RCC 7860 (cell line): ENCODE measurements around the gene AHI1.

Source experiments
- DNase-seq: peaks from one replicate; pipeline ENCODE4 v3.0.0-alpha.2; 2015; ENCODE audit warnings: low spot score
- FAIRE-seq: peaks from 2 replicates; lab custom pipeline; 2012; peaks lifted over from hg19 to GRCh38; lab: Jason Lieb, UNC

AHI1 gene

DNA sequence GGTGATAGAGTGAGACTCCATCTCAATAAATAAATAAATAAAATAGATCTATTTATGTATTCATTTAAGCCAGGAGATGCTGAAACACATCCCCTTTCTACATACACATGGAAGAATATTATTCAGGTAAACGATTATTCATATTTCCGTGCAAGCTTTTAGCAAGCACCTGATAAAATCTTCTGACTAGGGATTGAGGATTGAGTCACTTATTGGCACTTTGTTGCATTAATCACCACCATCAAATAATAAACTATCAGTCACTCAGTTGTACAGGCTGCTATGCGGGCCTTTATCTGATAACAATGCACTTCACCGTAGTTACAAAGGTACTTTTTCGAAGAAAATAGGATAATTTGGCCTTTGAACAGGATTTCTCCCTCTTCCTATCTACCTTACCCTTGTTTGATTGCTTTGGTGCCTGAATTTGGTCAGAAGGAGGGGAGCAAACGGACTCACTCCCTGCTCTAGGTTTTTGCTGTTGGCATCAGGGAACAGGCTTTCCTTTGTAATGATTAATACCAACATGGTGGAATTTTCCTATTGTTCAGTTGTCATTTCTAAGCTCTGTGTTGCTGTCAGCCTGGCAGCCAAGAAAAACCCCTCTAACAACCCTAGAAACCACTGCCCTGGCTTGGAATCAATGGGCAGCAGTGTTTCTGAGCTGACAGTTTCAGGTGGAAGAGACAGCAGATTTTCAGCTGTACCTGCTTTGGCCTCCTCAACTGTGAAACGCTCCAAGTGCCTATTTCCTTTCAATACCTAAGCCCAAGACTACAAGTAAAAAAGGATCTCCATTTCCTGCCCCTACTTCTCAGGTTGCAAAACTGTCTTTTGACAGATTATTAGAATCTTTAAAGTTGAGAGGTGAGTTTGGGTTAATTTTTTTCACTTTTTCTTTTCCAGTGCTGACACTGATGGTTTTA is 253.4 kb downstream of the AHI1 start:
- FAIRE-seq (no peak), DNase-seq (no peak)

DNA sequence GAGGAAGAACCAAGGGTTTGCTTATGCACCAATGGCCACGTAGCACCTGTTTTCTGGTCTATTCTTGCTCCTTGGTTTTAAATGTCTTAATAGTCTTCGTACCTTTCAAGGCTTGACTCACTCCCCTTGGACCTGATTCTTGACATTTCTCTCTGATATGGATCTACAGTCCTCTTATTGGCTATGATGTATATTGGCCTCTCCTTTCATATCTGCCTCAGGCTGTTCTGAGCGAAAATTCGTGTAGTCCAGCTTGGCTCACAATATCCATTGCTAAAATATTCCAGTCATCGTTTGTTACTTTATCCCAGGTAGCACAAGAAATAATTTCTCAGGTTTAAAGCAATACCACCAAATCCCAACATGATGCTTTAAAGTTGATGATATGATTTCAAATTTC is 256.8 kb downstream of the AHI1 start:
- no peak for DNase-seq
- FAIRE-seq, result no peak

DNA sequence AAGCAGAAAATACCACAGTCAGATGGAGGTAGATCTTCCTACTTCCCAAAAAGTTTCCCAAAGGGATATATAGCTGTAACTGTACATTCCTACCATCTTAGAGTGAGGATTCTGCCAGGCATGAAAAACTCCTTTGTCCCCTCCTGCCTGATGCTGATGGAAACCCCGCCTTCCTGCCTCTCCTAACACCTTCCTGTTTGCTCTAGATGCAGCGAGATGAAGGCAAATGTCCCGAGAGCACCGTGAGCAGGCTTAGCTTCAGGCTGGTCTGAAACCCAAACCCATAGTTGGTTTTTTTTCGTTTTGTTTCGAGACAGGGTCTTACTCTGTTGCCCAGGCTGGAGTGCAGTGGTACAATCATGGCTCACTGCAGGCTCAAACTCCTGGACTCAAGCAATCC is 260.8 kb downstream of the AHI1 start:
- FAIRE-seq, result no peak
- DNase-seq, result no peak

DNA sequence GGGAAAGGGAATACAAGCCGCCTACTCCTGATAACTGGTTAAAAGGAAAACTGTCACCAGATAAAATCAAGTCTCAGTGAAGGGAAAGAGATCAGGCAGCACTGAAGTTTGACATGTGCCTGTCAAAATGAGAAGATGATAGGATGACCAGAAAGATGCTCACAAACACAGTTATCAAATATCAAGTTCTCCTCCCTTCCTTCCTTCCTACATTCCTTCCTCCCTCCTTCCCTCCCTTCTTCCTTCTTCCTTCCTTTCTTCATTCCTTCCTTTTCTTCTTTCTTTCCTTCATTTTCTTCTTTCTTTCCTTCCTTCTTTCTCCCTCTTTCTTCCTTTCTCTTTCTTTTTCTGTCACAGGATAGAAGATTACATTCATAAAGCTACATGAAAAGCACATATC is 261.2 kb downstream of the AHI1 start:
- FAIRE-seq, result no peak
- DNase-seq, result no peak

DNA sequence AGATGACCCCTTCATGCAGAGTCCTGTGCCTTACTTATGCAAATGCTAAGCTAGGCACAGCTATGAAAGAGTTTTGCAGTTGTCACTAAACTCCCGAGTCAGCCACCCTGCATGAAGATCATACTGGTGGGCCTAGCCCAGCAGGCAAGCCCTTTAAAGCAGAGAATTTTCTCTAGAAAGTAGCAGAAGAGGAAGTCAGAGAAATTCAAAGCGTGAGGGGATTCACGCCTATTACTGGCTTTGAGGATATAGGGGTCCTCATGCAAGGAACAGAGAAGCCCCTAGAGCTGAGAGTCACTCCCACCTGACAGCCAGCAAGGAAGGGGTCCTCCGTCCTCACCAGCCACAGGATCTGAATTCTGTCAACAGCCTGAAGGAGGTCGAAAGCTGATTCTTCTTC is 261.8 kb downstream of the AHI1 start:
- no peak for FAIRE-seq

DNA sequence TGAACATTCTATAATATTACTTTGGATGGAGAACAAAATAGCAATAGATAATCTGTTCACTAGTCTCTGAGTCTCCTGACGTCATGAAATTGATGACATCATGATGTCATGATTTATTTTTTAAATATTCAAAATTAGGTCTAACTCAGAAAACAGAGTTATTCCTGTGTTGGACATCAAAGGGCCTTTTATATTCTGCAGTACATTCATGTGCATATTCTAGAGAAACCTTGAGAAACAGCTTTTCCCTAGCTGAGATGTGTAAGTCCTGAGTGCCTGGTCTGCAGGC is 263.1 kb downstream of the AHI1 start:
- FAIRE-seq (no peak), DNase-seq (no peak)

More for the DNA sequence above, 261.8 kb downstream of the AHI1 start:
- no peak for DNase-seq

DNA sequence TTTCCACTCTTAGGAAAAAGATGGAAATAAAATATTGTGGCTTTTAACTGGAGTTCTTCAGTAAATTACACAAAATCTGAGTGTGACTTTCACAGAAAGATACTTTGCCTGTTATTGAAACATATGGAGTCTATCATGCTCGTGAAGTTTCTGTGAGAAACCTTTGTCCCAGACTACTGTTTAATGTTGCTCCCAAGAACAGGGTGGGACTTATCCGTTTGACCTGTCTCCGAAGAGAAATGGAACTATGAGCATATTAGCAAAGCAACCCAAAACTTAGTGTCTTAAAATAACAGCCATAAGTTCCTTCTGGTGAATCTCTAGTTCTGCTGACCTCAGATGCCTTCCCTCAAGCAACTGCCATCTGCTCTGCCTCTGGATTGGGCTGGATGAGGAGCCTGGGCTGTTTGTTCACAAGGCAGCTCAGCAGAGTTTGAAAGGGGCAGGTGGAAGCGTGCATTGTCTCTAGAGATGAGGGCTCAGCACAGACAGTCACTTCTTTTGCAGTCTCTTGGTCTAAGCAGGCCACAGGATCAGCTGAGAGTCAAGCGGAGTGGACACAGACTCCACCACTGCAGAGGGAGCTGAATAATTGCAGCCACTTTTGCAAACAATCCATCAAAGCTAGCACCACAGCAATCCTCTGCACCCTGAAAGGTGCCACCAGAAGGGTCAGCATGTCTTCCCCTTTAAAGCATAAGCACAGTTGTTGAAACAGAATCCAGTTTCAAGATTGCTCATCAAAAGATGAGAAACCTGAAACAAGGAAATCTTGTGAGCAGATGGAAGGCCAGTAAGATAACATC is 263.7 kb downstream of the AHI1 start:
- FAIRE-seq (no peak), DNase-seq (no peak)
